GM19438 (cell line): ENCODE measurements around the gene PSMB10.

Experiments
- ATAC-seq: cut with Tn5 transposase; IDR thresholded peaks from one replicate; pipeline ENCODE4 v1.9.1; 2021; ENCODE audit warnings: low read depth; ENCODE audit not compliant: unreplicated experiment

Gene PSMB10

GRCh38 chr16:67964477-67965131, 28.0 kb upstream of the PSMB10 start:
- ATAC-seq, result no peak

- ATAC-seq, result no peak
Observed at GRCh38 chr16:67963662-67964321, 27.1 kb upstream of the PSMB10 start.

- no peak for ATAC-seq
Observed at GRCh38 chr16:67963292-67963661, 26.6 kb upstream of the PSMB10 start.

- no peak for ATAC-seq
Observed at GRCh38 chr16:67962135-67962534, 25.5 kb upstream of the PSMB10 start.

GRCh38 chr16:67961551-67961957, 24.9 kb upstream of the PSMB10 start:
- no peak for ATAC-seq

- ATAC-seq, result no peak
Observed at GRCh38 chr16:67959536-67960329, 23.1 kb upstream of the PSMB10 start.

- no peak for ATAC-seq
Observed at GRCh38 chr16:67957622-67958021, 21.0 kb upstream of the PSMB10 start.

- ATAC-seq, result no peak
Observed at GRCh38 chr16:67954421-67955196, 18.0 kb upstream of the PSMB10 start.

GRCh38 chr16:67953641-67954375, 17.2 kb upstream of the PSMB10 start:
- ATAC-seq, result no peak

GRCh38 chr16:67951485-67951884, 14.8 kb upstream of the PSMB10 start:
- ATAC-seq, result no peak

- no peak for ATAC-seq
Observed at GRCh38 chr16:67950335-67950843, 13.7 kb upstream of the PSMB10 start.

- no peak for ATAC-seq
Observed at GRCh38 chr16:67949645-67950044, 13.0 kb upstream of the PSMB10 start.

- ATAC-seq, result no peak
Observed at GRCh38 chr16:67948015-67948414, 11.4 kb upstream of the PSMB10 start.

- no peak for ATAC-seq
Observed at GRCh38 chr16:67946966-67947558, 10.4 kb upstream of the PSMB10 start.

GRCh38 chr16:67946128-67946569, 9.5 kb upstream of the PSMB10 start:
- ATAC-seq, result no peak

GRCh38 chr16:67945392-67945933, 8.8 kb upstream of the PSMB10 start:
- ATAC-seq, result no peak

- no peak for ATAC-seq
Observed at GRCh38 chr16:67944690-67945391, 8.2 kb upstream of the PSMB10 start.

GRCh38 chr16:67943619-67944504, 7.2 kb upstream of the PSMB10 start, which contains the start of gene LCAT:
Gene LCAT, minus strand, starts transcription at chr16:67944120. Its CDS starts 19 bp downstream, at chr16:67944101.
- no peak for ATAC-seq
